GM18526 (cell line): Measurements from ENCODE around the gene RALGPS1.

Source experiments
- POLR2A ChIP-seq: IDR thresholded peaks from 3 replicates; pipeline ENCODE4 v1.6.1; 2011; ENCODE audit not compliant: insufficient read length; ENCODE audit errors: extremely low read depth

The RALGPS1 gene

GRCh38 chr9:127187231-127187956, 272.8 kb downstream of the RALGPS1 start:
- no peak for TF ChIP-seq POLR2A

DNA sequence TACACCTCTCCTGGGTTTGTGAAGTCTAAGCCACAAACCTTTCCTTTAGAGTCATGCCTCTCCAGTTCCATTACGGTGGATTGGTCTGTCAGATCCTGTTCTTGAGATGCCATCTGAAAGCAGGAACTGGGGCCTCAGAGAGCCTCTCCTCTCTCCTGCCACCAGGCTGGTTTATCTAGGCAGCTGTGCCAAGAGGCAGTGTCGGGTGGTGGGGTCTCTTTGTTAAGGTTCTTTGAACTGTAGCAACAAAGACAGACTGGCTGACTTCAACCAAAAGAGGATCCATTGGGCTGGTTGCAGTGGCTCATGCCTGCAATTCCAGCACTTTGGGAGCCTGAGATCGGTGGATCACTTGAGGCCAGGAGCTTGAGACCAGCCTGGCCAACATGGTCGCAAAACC, 273.8 kb downstream of the RALGPS1 start:
- no peak for TF ChIP-seq POLR2A

- no peak for TF ChIP-seq POLR2A
Measured at GRCh38 chr9:127189628-127190027, 275.0 kb downstream of the RALGPS1 start.

- no peak for TF ChIP-seq POLR2A
Measured at GRCh38 chr9:127192744-127193143, 278.2 kb downstream of the RALGPS1 start.

GRCh38 chr9:127193483-127193882, 278.9 kb downstream of the RALGPS1 start:
- TF ChIP-seq POLR2A: no peak

- TF ChIP-seq POLR2A: no peak
Measured at GRCh38 chr9:127194881-127195713, 280.5 kb downstream of the RALGPS1 start.

DNA sequence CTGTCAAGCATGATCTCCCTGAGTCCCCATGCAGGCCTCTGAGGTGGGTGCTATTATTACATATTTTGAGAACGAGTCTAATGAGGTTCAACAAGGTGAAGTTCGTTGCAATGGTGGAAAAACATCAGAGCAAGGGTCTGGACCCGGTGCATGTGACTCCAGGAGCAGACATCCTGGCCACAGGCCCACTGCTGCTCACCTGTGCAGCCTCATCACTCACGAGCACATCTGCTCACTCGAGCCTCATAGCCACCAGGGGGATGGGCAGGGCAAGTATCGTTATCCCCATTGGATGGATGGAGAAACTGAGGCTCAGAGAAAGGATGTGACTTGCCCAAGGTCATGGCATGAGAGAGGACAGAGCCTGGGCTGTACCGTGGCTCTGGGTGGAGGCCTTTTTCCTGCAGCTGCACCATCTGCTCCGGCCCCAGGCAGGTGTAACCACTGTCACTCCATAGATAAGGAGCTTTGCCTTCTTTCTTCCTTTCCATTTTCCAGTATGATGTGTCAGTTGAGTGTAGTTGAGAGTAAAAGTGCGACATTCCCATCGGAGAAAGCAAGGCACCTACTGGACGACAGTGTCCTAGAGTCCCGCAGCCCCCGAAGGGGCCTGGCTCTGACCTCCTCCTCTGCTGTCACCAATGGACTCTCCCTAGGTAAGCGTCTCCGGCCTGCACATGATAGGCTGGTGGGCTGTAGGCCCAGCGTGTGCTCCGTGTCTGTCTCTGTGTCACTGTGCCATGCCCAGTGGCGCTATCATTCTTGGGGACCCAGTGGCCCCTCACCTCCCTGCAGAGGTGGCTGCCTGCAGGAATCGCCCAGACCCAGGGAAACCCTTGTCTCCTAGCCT, 281.6 kb downstream of the RALGPS1 start:
- no peak for TF ChIP-seq POLR2A

DNA sequence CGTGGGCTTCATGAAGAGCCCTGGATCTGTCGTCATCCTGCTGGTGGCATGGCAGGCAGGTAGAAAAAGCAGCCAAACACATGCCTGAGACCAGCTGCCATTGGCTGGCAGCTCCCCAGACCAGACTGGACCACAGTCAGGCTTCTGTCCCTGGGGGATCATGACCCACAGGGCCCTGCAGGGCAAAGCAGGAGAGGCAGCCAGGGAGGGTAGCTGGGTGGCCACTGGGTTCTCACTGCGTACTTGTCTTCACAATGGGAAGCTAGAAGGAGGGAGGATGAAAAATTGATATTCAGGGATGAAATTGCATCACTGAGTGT, 282.2 kb downstream of the RALGPS1 start:
- no peak for TF ChIP-seq POLR2A

- TF ChIP-seq POLR2A: no peak
Measured at GRCh38 chr9:127197186-127197860, 282.7 kb downstream of the RALGPS1 start.

DNA sequence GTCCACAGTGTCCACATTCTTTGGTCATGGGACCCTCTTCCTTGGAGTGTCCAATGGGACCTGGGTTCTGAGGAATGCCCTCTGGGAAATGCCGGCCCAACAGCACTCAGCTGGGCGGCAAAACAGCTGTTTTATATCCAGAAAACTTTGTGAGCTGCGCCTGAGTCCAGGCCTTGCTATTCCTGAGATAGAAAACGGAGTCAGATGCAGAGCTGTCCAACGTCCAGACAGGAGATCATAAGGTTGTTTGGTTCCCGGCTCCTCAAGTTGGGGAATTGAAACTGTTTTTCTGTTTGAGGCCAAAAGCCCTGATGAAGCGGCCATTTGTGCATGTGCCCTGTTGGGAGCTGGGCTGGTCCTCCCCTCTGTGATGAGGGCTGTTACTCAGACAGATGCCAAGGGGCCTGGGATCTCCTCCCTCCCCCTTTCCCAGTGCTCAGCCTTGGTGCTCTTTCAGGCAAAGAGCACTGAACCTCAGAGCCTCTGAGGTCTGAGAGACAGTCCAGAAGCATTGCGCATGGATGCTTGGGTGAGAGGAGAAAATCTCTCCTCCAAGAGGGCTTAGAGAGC, 283.4 kb downstream of the RALGPS1 start:
- no peak for TF ChIP-seq POLR2A

GRCh38 chr9:127198587-127198986, 284.0 kb downstream of the RALGPS1 start:
- TF ChIP-seq POLR2A: no peak

GRCh38 chr9:127199001-127199791, 284.6 kb downstream of the RALGPS1 start:
- no peak for TF ChIP-seq POLR2A

- no peak for TF ChIP-seq POLR2A
Measured at GRCh38 chr9:127200106-127200862, 285.7 kb downstream of the RALGPS1 start.
